Amniotic stem cell (primary cell): ENCODE measurements around the gene SBF1.

Experiments used
- DNase-seq: peaks from one replicate; lab custom pipeline; 2025; lab: John Stamatoyannopoulos, UW

SBF1 gene

GRCh38 chr22:50483977-50484853 lies 9.4 kb upstream of the SBF1 start:
- no peak for DNase-seq

GRCh38 chr22:50483556-50483955 lies 8.7 kb upstream of the SBF1 start:
- no peak for DNase-seq

- no peak for DNase-seq
Measured at GRCh38 chr22:50483106-50483505, 8.3 kb upstream of the SBF1 start.

DNA sequence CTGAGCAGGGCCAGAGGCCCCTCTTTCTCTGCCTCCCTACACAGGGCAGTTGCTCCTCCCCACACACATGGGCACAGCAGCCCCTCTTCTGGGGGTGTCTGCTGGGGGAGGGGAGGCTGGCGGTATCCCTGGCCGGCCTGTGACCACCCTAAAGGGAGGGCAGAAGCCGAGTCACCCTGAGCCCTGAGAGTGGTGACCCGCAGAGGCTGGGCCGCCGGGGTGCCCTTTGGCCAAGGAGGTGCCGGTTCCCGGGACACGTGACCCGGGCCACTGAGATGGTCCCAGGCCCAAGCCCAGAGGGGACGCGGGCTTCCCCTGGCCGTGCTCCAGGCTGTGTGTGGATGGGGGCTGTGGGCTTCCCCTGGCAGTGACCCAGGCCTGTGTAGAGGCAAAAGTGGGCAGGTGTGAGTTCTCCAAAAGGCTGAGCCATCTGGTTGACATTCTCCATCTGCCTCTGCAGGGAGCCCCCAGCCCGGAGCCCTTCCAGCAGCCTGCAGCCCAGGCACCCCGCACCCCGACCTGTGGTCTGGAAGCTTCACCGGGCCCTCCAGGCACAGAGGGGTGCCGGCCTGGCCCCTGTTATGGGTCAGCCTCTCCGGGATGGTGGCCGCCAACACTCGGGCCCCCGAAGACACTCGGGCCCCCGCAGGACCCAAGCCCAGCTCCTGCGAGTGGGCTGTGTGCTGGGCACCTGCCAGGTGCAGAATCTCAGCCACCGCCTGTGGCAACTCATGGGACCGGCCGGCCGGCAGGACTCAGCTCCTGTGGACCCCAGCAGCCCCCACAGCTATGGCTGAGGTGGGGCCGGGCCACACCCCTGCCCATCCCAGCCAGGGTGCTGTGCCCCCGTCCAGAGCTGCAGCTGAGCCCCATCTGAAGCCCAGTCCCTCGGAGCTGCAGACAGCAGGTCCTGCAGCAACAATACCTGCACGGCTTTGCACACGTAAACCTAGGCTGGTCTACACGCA lies 7.6 kb upstream of the SBF1 start:
- no peak for DNase-seq

DNA sequence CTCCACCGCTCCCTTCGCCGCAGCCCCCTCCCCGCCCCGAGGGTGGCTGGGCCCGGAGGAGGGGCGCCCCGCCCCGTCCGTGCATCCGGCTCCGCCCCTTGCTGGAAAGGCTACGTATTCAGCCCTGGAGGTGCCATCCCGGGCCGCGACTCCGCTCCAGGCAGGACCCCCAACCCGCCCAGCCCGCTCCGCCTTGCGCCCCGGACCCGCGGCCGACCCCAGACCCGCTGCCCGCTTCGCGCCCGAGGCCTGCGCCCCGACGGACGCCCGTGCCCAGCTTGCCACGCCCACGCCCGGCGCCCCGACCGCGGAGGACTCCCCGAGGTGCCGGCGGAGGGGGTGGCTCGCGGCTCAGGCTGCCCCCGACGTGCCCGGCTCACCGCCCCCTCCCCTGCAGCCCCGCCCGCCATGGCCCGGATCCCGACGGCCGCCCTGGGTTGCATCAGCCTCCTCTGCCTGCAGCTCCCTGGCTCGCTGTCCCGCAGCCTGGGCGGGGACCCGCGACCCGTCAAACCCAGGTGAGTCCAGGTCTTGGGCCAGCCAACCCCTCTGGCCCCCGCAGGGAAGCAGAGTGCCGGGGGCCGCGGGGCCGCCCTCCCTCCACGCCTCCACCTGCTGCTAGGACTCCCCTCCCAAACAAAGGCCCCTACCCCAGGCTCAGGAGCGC lies 6.7 kb upstream of the SBF1 start, which contains the start of gene ADM2:
Gene ADM2 (plus strand): TSS at position 104 of the 667 bp plus-strand sequence. CDS start 305 bp downstream, at position 409.
- no peak for DNase-seq

GRCh38 chr22:50481045-50481439 lies 6.2 kb upstream of the SBF1 start:
- no peak for DNase-seq

- no peak for DNase-seq
Measured at GRCh38 chr22:50479721-50480120, 4.9 kb upstream of the SBF1 start.

GRCh38 chr22:50477923-50478322 lies 3.1 kb upstream of the SBF1 start:
- no peak for DNase-seq

DNA sequence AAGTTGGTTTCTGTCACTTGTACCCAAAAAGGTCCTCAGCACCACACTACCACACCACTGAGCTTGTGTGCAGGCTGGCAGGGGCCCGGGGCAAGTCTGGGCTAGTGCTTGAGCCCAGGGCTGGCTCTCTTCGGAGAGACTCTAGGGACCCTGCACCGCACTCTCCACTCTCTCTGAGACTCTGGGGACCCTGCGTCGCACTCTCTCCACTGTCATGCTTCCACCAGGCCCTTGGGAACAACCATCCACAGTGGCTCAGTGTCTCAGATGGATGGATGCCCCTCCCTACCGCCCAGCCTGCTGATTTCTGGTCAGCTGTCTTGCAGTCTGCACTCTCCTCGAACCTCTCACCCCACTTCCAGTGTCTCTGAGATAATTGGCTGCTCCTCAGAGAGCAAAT lies 2.0 kb upstream of the SBF1 start:
- no peak for DNase-seq

- DNase-seq: no peak
Measured at GRCh38 chr22:50475652-50476002, 792 bp upstream of the SBF1 start.

GRCh38 chr22:50473855-50474671 lies 772 bp downstream of the SBF1 start:
- no peak for DNase-seq

- DNase-seq: no peak
Measured at GRCh38 chr22:50473088-50473487, 1.7 kb downstream of the SBF1 start.

GRCh38 chr22:50471962-50472361 lies 2.9 kb downstream of the SBF1 start:
- DNase-seq: no peak

GRCh38 chr22:50471197-50471847 lies 3.5 kb downstream of the SBF1 start:
- no peak for DNase-seq

GRCh38 chr22:50470491-50470890 lies 4.3 kb downstream of the SBF1 start:
- no peak for DNase-seq

GRCh38 chr22:50469377-50470305 lies 5.2 kb downstream of the SBF1 start:
- DNase-seq: no peak

GRCh38 chr22:50468626-50469025 lies 6.2 kb downstream of the SBF1 start:
- no peak for DNase-seq

DNA sequence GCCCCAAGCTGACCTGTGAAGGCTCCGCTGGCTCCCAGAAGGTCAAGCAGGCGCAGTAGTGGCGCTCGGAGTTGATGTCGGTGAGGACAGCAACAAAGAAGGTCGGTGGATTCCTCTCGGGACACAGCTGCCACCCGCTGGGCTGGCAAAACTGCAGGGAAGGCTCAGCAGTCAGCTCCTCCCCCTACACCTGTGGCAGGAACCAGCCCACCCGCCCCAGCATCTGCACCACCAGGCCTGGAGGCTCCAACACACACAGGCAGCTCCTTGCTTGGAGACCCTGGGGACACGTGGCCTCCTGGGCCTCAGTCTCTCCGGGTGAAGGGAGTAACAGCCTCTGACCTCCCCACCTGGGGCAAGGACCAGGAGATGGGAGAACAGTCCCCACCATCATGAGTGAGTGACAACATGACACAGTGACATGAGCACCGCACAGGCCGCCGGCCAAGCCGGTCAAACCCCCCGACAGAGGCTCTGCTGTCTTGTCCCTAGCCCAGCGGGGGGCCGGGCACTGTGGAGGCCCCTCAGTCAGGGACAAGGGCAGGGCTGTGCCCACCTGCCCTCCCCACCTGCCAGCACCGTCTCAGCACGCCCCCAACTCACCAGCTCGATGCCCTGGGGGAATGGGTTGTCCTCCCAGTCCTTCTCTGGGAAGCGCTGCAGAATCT lies 6.9 kb downstream of the SBF1 start:
- DNase-seq: no peak

GRCh38 chr22:50467341-50467740 lies 7.5 kb downstream of the SBF1 start:
- no peak for DNase-seq
